AG04450 (cell line): ENCODE data around the gene CAP1. TPM values are rescaled to one million over a fixed set of nuclear protein-coding genes. Genes with fewer than 3 reads are reported as not detected.

Source experiments
- CTCF ChIA-PET: fragments of 300-600, 350-600 bp; formaldehyde crosslinking; extraction: SDS; loops from one replicate; lab custom pipeline; 2022; ENCODE audit warnings: antibody characterized with exemption, inconsistent platforms; lab: Charles Lee
- POLR2A ChIA-PET: fragments of 350-600 bp; formaldehyde crosslinking; extraction: SDS; loops from one replicate; lab custom pipeline; 2021; ENCODE audit warnings: antibody characterized with exemption, inconsistent platforms; lab: Yijun Ruan, JAX
- DNase-seq: peaks from one replicate; pipeline ENCODE4 v3.0.0-alpha.2; 2011; ENCODE audit warnings: low read depth, low spot score
- H3K27ac ChIP-seq: one replicate; pipeline ENCODE4 v1.5.1; 2012; ENCODE audit warnings: low read depth, low read length, control low read depth
- H3K27me3 ChIP-seq: one replicate; pipeline ENCODE4 v1.6.0; 2012; ENCODE audit warnings: low read length; ENCODE audit not compliant: control insufficient read depth, insufficient read depth
- H3K4me3 ChIP-seq: 2 replicates; pipeline ENCODE4 v1.5.1; 2011; ENCODE audit warnings: mild to moderate bottlenecking, low read depth, low read length, control low read depth
- H3K9me3 ChIP-seq: 2 replicates; pipeline ENCODE4 v1.5.1; 2012; ENCODE audit warnings: low read length; ENCODE audit not compliant: control insufficient read depth, insufficient read depth
- CTCF ChIP-seq: IDR thresholded peaks from 2 replicates; pipeline ENCODE4 v1.5.1; 2011; ENCODE audit warnings: low read depth, low read length, control low read depth, inconsistent platforms
- polyA plus RNA-seq: library from polyadenylated mRNA; depleted of rRNA; stranded (reverse); fragments of >200 nt; gene quantifications from 2 replicates; pipeline ENCODE4 v1.2.3, GENCODE V29; 2011

Gene CAP1
- polyA plus RNA-seq, 1 experiment = 661 TPM

GRCh38 chr1:40047769-40048168 lies 7.2 kb downstream of the CAP1 start:
- Histone ChIP-seq H3K9me3 (no peaks in the 10 kb centered on the region), H3K27me3 (no peaks in the 10 kb centered on the region), H3K27ac (no peak overlapping the region), H3K4me3 (no peak overlapping the region)
- no peak for TF ChIP-seq CTCF
- POLR2A ChIA-PET = no interaction called here
- no peak for DNase-seq
- CTCF ChIA-PET = no interaction called here

DNA sequence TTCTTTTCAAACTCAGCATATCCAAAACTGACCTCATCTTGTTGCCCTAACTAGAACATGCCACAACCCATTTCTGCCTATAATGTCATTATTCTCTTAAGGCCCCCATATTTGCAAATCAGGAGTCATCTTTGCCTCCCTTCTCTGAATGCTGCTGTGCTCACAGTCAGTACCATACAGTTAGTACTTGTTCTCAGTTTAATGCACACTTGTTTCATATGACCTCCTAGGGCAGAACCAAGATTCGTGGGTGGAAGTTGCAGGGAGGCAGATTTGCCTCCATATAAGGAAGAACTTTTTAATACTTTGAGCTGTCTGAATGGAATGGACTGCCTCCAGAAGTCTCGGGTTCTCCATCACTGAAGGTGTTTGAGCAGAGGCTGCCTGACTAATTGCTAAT lies 9.2 kb downstream of the CAP1 start:
- Histone ChIP-seq H3K9me3 (no peaks in the 10 kb centered on the region), H3K27ac (no peak overlapping the region)
- no peak for DNase-seq

GRCh38 chr1:40050863-40051262 lies 10.3 kb downstream of the CAP1 start:
- H3K27ac ChIP-seq = no peak overlapping the region
- ChIA-PET CTCF (interaction anchor here (0.9 to 2.9 kb wide), 2 partner anchors 18 to 148 kb away, joined by 3 to 9 read pairs; no protein-coding TSS in a partner anchor), POLR2A (interaction anchor here (0.6 kb wide), 1 partner anchor 25 kb away, joined by 3 read pairs; no protein-coding TSS in a partner anchor)

More for the DNA sequence above, 9.2 kb downstream of the CAP1 start:
- ChIA-PET POLR2A (no interaction called here), CTCF (interaction anchor here (2.9 kb wide), 1 partner anchor 17 kb away, joined by 9 read pairs; no protein-coding TSS in a partner anchor)
- Histone ChIP-seq H3K27me3 (no peaks in the 10 kb centered on the region), H3K4me3 (no peak overlapping the region)
- TF ChIP-seq CTCF = no peak

GRCh38 chr1:40053138-40053887 lies 12.8 kb downstream of the CAP1 start:
- CTCF ChIA-PET = no interaction called here

More at GRCh38 chr1:40050863-40051262, 10.3 kb downstream of the CAP1 start:
- Histone ChIP-seq H3K9me3 (no peaks in the 10 kb centered on the region), H3K27me3 (no peaks in the 10 kb centered on the region), H3K4me3 (no peak overlapping the region)
- no peak for DNase-seq
- no peak for TF ChIP-seq CTCF

More at GRCh38 chr1:40053138-40053887, 12.8 kb downstream of the CAP1 start:
- H3K27me3 ChIP-seq = no peaks in the 10 kb centered on the region
- DNase-seq = no peak
- no peak overlapping the region for H3K27ac ChIP-seq
- no peaks in the 10 kb centered on the region for H3K9me3 ChIP-seq
- POLR2A ChIA-PET = no interaction called here
- no peak for TF ChIP-seq CTCF
- H3K4me3 ChIP-seq = no peak overlapping the region
